Upper lobe of left lung (tissue), 4 donors: Measurements from ENCODE around the gene MOG.

Experiments
- EP300 ChIP-seq, 4 donors: sonication (generic); formaldehyde crosslinking; IDR thresholded peaks; one replicate each; pipeline ENCODE4 v1.5.1; 2017; ENCODE audit warnings: antibody characterized with exemption in 4 of 4, control low read depth in 2 of 4
- POLR2AphosphoS5 ChIP-seq, 2 donors: sonication (generic); formaldehyde crosslinking; IDR thresholded peaks; one replicate each; pipeline ENCODE4 v1.5.1; 2017; ENCODE audit warnings: antibody characterized with exemption in 2 of 2
- TF ChIP-seq, protein P1 (sequence below), 6 experiments: fragments of 450-650 bp in 4 of 6; fragments of 200-600 bp in 2 of 6; sonication (generic) in 2 of 6; IDR thresholded peaks; one replicate each; pipeline ENCODE4 v1.5.1; 2016 to 2019; ENCODE audit warnings: antibody characterized with exemption in 6 of 6

DNA sequence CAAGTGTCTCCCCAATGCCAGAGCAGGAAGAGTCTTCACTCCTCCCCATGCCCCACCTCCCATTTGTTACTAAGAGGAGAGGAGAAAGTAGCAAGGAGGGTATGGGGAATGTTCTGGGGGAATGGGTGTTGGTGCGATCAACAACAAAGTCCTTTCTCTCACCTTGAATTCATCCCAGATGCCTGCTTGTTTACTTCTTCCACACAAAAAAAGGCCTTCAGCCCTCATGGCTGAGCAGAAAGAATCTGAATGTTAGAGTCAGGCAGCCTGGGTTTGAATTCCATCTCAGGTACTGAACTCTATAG lies 9.9 kb downstream of the MOG start:
- TF ChIP-seq POLR2AphosphoS5 (IDR thresholded peaks at IDR 0.05) (no peak), EP300 (IDR thresholded peaks at IDR 0.05) (no peak)
- TF ChIP-seq, protein P1, sequence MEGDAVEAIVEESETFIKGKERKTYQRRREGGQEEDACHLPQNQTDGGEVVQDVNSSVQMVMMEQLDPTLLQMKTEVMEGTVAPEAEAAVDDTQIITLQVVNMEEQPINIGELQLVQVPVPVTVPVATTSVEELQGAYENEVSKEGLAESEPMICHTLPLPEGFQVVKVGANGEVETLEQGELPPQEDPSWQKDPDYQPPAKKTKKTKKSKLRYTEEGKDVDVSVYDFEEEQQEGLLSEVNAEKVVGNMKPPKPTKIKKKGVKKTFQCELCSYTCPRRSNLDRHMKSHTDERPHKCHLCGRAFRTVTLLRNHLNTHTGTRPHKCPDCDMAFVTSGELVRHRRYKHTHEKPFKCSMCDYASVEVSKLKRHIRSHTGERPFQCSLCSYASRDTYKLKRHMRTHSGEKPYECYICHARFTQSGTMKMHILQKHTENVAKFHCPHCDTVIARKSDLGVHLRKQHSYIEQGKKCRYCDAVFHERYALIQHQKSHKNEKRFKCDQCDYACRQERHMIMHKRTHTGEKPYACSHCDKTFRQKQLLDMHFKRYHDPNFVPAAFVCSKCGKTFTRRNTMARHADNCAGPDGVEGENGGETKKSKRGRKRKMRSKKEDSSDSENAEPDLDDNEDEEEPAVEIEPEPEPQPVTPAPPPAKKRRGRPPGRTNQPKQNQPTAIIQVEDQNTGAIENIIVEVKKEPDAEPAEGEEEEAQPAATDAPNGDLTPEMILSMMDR (IDR thresholded peaks at IDR 0.05), result no peak
